ENCODE data around the gene CST2. TPM values are rescaled to one million over a fixed set of nuclear protein-coding genes. Genes with fewer than 3 reads are reported as not detected.
"Not testable (repeated sequence)": the region's sequence is repeated elsewhere in the genome, so short reads cannot be mapped to it uniquely, and the experiment has no call there.

CST2 gene
- total RNA-seq, 2 donors from 2014 or later = not detected

DNA sequence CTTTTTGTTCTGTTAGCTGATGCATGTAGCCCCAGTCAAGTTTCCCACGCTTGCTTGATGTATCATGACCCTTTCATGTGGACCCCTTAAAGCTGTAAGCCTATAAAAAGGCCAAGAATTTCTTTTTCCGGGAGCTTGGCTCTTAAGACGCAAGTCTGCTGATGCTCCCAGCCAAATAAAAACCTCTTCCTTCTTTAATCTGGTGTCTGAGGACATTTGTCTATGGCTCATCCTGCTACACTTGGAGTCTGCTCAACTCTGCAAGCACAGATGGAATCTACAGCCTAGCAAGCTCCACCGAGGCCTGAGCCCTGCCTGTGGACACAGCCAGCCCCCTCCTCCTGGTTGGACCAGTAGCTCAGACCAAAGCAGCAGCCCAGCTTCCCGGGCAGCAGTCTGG lies 3.4 kb downstream of the CST2 start:
- DNase-seq (no peak), ATAC-seq (no peak)
- intact Hi-C loops (cut with DNase I, micrococcal nuclease) = no loop called here

DNA sequence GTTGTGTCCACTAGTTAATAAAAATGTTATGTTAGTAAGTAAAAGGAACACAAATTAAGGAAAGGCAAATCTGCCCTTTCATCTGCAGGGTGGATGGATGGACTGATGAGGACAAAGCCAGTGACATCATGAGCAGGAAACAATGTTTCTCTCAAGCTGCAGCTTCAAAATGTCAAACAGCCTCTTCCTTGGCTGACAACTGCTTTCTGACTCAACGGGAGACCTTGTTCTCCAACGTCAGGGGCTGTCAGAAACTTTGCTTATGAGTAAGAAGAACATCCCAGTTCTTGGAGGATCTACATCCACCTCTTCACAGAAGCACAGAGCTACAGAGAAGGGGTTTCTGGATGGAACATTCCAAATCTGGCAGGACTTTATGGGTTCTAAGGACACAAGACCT lies 6.0 kb downstream of the CST2 start:
- intact Hi-C loops (cut with DNase I, micrococcal nuclease) = no loop called here
- DNase-seq = no peak
- no peak for ATAC-seq

DNA sequence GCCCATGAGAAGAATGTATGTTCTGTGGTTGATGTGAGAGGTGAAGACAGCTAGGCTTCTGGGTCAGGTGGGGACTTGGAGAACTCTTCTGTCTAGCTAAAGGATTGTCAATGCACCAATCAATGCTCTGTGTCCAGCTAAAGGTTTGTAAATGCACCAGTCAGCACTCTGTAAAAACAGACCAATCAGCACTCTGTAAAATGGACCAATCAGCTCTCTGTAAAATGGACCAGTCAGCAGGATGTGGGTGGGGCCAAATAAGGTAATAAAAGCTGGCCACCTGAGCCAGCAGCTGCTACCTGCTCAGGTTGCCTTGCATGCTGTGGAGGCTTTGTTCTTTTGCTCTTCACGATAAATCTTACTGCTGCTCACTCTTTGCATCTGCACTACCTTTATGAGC lies 15.0 kb downstream of the CST2 start:
- ATAC-seq; DNase-seq; intact Hi-C loops (cut with DNase I, micrococcal nuclease): not testable (repeated sequence)

DNA sequence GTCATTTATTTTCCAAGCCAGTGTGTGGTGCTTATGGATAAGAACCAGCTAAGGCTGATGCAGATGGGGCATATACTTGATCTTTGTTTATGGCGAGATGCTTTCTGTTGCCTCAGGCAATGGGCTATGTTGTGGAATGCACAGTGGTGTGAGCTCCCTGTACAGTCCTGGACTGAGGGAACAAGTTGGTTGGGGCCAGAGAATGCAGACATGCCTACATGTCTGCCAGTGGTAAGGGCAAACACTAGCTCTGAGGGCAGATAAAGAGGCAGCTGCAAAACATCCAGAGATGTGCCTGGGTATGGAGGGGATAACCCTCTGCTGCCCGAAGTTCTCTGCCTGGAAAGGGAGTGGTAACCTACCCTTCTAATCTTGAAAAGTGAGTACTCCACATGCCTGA lies 16.2 kb downstream of the CST2 start:
- ATAC-seq; intact Hi-C loops (cut with DNase I, micrococcal nuclease); DNase-seq: not testable (repeated sequence)

DNA sequence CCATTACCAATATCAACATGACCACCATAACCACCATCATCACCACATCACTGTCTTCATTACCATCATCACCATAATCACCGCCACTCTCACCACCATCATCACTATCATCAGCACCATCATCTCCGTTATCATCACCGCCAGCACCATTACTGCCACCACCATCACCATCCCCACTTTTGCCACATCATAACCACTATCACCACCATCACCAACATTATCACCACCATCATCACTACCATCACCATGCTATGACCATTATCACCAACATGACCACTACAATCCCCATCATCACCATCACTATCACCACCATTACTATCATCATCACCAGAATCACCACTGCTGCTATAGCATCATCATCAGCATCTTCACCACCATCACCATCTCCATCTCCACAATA lies 25.7 kb downstream of the CST2 start:
- intact Hi-C loops (cut with DNase I, micrococcal nuclease) = no loop called here
- DNase-seq (no peak), ATAC-seq (no peak)

DNA sequence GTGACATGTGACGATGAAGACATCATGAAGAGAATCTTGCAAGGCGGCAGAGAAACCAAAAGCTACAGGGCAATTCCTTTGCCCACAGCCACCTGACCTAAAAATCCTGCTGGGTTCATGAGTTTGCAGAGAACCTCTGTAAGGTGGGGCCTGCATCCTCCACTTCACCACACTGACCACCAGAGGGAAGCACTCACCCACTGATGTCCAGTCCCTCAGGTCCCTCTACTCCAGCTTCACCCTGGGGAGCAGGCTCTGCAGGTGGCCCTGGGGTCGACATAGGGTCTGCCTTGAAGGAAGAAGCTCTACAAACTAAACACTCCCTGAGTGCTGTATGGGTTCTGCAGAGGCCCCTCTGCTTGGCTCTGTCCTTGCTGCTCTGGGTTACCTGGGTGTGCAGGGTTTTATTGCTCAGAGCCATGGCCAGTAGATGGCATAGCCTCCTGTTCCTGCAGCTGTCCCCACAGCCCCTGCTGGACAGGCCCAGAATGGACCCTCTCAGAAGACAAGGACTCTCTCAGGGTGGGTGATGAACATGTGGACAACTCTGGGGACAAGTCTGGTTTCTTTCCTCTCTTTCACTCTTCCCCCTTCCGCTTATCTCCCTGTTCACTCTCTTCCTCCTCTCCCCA lies 27.2 kb downstream of the CST2 start:
- peak in 1 of 2 donors; percentile 25 for DNase-seq
- intact Hi-C loops (cut with DNase I, micrococcal nuclease) = not testable (repeated sequence)

DNA sequence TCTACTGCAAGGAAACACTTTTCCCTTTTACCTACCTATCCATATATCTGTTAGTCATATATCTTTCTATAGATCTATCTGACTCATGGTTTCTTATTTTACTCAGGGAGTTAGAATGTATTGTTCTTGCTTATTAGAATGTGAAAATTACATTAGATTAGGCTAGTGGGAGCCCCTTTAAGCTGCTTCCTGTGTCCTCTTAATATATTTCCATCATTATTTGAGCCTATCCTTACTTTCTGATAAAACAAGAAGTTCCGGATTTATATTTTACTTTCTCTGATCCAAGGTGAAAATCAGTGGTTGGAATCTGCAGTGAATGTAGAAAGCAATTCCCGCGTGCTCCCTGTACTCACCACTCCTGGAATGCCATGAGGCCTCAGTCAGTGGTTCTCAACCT lies 31.0 kb downstream of the CST2 start:
- intact Hi-C loops (cut with DNase I, micrococcal nuclease) = no loop called here
- DNase-seq (no peak), ATAC-seq (no peak)

More for the DNA sequence above, 27.2 kb downstream of the CST2 start:
- ATAC-seq = peak; percentile 65

DNA sequence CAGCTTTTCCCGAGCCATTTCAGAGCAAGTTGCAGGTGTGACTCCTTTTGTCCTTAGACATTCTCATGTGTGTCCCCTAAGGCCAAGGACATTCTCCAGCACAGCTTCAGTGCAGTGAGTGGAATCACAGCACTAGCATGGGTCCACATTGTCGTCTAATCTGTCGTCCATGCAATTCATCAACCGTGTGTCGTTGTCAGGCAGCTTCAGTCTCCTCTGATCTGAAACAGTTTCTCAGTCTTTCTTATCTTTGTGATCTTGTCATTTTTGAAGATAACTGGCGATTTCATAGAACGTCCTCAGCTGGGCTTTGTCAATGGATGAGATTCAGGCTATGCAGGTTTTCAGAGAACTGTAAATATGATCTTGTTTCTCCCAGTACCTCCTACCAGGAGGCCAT lies 31.7 kb downstream of the CST2 start:
- DNase-seq (no peak), ATAC-seq (no peak)
- intact Hi-C loops (cut with DNase I, micrococcal nuclease) = no loop called here

DNA sequence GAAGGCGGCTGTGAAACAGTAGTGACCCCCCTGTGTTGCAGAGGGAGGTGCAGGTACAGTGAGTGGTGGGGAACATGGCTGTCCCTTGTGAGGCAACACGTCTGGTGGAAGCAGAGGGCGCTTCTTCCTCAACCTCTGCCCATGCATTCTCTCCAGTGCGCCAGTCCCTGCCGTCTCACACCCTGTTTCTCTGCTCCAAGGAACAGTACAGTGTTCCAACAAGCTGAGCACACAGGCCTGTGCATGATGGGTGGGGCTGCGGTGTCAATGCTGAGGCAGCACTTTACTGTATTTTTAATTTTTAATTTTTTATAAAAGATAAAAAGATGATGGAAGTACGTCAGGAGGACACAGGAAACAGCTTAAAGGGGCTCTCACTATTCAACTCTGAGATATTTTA lies 32.5 kb downstream of the CST2 start:
- no peak for ATAC-seq
- intact Hi-C loops (cut with DNase I, micrococcal nuclease) = no loop called here
- no peak for DNase-seq

DNA sequence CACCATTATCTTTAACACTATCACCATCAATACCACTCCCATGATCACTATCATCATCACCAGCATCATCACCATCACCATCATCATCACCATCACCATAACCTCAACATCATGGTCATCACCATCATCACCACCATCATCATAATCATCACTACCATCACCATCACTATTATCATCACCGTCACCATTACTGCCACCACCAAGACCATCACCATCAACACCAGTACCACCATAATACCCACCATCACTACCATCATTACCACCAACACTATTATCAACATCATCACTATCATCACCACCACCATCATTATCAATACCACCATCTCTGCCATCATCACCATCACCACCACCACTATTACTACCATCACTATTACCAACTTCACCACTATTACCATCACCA lies 43.1 kb downstream of the CST2 start:
- ATAC-seq = no peak
- intact Hi-C loops (cut with DNase I, micrococcal nuclease) = no loop called here
- no peak for DNase-seq

DNA sequence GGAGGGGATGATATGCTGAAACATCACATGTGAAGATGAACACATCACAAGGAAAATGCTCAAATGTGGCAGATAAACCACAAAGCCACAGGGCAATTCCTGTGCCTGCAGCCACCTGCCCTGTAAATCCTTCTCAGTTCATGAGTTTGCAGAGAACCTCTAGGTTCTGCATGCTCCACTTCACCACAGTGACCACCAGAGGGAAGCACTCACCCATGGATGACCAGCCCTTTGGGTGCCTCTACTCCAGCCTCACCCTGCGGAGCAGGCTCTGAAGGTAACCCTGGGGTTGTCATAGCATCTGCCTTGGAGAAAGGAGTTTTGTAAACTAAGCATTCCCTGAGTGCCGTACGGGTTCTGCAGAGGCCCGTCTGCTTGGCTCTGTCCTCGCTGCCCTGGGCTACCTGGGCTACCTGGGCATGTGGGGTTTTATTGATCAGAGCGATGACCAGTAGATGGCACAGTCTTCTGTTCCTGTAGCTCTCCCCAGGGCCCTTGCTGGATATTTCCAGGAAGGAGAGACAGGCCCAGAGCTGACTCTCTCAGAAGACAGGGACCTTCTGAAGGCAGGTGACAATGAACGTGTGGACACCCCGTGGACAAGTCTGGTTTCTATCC lies 44.1 kb downstream of the CST2 start:
- peak in 1 of 2 donors; percentile 8 for DNase-seq
- intact Hi-C loops (cut with DNase I, micrococcal nuclease) = no loop called here

DNA sequence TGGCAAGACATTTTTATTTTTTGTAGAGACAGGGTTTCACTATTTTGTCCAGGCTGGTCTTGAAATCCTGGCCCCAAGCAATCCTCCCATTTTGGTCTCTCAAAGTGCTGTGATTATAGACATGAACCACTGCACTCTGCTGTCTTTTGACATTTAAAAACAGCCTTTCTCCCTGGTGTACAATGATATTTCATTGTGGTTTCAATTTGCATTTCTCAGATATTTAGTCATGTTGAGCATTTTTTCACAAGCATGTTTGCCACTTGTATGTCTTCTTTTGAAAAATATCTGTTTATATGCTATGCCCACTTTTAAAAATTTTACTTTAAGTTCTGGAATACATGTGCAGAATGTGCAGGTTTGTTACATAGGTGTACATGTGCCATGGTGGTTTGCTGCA lies 47.9 kb downstream of the CST2 start:
- intact Hi-C loops (cut with DNase I, micrococcal nuclease); DNase-seq; ATAC-seq: not testable (repeated sequence)

More for the DNA sequence above, 44.1 kb downstream of the CST2 start:
- no peak for ATAC-seq

DNA sequence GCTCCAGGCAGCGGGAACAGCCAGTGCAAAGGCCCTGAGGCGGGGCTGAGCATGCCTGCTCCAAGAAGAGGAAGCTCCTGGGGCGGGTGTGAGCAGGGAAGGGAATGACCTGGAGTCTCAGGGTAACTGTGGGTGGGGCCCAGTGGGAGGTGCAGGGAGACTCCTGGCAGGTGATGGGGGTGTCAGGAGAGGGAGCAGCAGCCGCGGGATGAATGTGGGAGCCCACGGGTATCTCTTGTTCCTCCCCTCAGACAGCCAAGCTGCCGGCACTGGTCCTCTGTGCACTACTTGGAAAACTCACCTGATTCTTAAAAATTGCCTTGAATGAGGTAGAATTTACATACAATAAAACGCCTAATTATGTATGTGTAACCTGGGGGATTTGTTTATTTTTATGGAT lies 49.1 kb downstream of the CST2 start:
- DNase-seq; ATAC-seq; intact Hi-C loops (cut with DNase I, micrococcal nuclease): not testable (repeated sequence)

DNA sequence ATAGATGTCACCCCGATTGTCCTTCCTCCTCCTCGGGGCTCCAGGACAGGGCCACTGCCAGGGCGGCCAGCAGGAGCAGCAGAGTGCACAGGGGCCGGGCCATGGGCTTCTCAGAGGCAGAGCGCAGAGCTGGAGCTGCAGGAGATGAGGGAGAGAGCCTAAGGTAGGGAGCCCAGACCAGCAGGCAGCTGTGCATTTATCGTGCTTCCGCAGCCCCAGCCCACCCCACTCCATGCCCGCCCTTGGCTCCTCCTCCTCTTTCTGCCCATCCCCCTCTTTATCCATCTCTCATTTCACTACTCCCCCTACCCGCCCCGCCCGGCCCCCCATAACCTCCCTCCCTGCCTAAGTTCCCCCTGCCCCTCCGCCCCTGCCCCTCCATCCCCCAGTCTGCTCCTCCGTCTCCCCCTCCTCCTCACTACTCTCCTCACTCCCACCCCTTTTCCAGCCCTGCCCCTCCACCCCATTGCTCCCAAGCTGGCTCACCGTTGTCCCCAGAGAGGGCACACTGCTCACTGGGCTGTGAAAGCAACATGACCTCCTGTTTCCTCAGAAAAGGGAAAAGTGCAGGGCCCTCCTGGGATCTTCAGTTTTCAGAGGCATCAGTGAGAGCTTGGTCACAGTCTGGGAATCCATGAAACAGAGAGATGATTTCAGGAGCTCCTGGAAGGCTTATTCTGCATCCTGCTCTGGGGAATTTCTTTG lies 50.3 kb downstream of the CST2 start:
- DNase-seq (no peak), ATAC-seq (no peak)
- intact Hi-C loops (cut with DNase I, micrococcal nuclease) = no loop called here

DNA sequence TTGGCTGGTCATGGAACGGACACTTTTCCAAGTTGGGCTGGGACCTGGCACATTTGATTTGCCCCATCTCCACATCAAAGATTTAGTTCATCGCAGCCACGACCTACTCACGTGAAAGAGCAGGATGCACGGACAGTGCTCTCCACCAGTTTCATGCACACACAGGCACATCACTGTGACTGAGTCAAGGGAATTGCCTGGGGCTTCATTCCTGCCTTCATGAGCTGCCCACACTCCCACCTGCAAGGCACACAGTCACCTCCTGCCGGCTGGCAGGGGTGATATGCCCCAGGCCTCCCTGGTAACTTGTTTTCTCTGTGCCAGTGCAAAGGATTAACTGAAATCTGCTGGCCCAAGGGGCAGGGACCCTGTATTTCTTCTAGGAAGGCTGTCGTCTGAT lies 52.4 kb downstream of the CST2 start:
- DNase-seq (no peak), ATAC-seq (no peak)
- intact Hi-C loops (cut with DNase I, micrococcal nuclease) = no loop called here

Other genes starting within 250 kb of the CST2 start
- gene CST9, start 220.8 kb downstream of the CST2 start, total RNA-seq = not detected
- gene CST3, start 188.8 kb downstream of the CST2 start, total RNA-seq = 1,000 to 10,000 TPM in 1 of 2 donors, 100 to 1,000 TPM in 1; 863 to 1,131 TPM
- not detected for gene CST4, start 137.7 kb downstream of the CST2 start, total RNA-seq
- not detected for gene CST1, start 75.8 kb downstream of the CST2 start, total RNA-seq
- not detected for gene CST5, start 53.0 kb upstream of the CST2 start, total RNA-seq
- gene GGTLC1, start 162.1 kb upstream of the CST2 start, total RNA-seq = not detected

Measured in left colon (tissue), 2 donors.